GM21786 (cell line): ENCODE measurements around the gene RAB11FIP3.
"Not testable (repeated sequence)": the region's sequence is repeated elsewhere in the genome, so short reads cannot be mapped to it uniquely, and the experiment has no call there.

ENCODE experiments used
- ATAC-seq: cut with Tn5 transposase; IDR thresholded peaks from one replicate; pipeline ENCODE4 v1.9.1; 2021; ENCODE audit not compliant: unreplicated experiment

The RAB11FIP3 gene, protein sequence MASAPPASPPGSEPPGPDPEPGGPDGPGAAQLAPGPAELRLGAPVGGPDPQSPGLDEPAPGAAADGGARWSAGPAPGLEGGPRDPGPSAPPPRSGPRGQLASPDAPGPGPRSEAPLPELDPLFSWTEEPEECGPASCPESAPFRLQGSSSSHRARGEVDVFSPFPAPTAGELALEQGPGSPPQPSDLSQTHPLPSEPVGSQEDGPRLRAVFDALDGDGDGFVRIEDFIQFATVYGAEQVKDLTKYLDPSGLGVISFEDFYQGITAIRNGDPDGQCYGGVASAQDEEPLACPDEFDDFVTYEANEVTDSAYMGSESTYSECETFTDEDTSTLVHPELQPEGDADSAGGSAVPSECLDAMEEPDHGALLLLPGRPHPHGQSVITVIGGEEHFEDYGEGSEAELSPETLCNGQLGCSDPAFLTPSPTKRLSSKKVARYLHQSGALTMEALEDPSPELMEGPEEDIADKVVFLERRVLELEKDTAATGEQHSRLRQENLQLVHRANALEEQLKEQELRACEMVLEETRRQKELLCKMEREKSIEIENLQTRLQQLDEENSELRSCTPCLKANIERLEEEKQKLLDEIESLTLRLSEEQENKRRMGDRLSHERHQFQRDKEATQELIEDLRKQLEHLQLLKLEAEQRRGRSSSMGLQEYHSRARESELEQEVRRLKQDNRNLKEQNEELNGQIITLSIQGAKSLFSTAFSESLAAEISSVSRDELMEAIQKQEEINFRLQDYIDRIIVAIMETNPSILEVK

GRCh38 chr16:425082-425718 is at the start of gene RAB11FIP3:
RAB11FIP3 (plus strand) TSS chr16:425649; CDS start chr16:426007, 358 bp downstream.
- peak; percentile 92 for ATAC-seq

DNA sequence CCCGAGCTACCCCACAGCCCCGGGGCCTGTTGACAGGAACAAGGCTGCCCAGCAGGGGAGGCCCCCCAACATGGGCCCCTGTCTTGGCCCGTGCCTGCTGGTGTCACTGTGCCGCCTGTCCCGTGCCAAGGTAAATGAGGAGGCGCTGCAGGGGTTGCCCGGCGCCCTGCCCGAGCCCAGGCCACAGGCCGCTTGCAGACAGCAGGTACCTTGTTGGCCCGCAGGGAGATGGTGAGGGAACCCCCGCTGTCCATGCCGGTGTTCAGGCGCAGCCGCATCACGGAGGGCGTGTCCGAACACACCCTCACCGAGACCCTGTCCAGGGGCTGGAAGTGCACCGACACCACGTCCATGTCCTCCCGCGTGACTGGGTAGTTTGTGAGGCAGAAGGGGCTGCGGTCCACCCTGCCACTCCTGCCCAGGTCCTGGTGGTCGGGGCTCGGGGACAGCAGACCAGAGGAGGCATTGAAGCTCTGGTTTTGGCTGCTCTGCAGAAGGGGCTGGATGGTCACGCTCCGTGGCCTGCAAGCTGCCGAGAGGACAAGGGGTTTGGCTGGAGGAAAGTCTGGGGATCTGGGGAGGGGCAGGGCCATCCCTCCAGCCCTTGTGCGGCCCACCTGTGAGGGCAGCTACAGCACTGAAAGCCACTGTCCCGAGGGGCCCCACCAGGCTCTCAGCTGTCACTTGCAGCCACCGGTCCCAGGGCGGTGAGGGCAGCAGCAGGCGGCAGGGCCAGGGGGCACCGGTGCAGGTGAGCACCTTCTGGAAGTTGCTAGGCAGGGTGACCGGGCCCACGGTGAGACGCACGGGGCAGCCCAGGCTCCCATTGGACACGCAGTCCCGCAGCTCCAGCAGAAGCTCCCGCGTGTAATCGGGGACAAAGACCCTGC is 49.3 kb upstream of the RAB11FIP3 start:
- ATAC-seq, result no peak

- ATAC-seq, result no peak
Measured at GRCh38 chr16:376817-377418, 48.5 kb upstream of the RAB11FIP3 start.

GRCh38 chr16:377419-377951 is 48.0 kb upstream of the RAB11FIP3 start:
- no peak for ATAC-seq

DNA sequence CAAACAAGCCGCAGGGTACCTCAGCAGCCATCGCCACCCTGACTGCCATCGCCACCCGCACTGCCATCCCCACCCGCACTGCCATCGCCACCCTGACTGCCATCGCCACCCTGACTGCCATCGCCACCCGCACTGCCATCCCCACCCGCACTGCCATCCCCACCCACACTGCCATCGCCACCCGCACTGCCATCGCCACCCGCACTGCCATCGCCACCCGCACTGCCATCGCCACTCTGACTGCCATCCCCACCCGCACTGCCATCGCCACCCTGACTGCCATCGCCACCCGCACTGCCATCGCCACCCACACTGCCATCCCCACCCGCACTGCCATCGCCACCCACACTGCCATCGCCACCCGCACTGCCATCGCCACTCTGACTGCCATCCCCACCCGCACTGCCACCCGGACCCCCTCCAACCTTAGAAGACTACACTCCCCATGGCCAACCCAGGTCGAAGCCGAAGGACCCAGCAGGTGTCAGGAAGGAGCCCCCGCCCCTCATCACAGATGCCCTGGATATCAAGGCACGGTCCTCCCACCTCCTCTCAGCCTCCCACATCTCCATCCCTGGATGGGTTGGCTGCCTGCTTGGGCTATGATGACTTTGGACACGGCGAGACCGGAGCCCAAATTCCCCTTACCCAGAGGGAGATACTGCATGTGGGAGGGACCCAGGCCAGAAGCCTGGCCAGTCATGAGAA is 47.2 kb upstream of the RAB11FIP3 start:
- ATAC-seq, result not testable (repeated sequence)

- ATAC-seq, result no peak
Measured at GRCh38 chr16:378821-379182, 46.6 kb upstream of the RAB11FIP3 start.

GRCh38 chr16:379183-379960 is 46.1 kb upstream of the RAB11FIP3 start:
- no peak for ATAC-seq

DNA sequence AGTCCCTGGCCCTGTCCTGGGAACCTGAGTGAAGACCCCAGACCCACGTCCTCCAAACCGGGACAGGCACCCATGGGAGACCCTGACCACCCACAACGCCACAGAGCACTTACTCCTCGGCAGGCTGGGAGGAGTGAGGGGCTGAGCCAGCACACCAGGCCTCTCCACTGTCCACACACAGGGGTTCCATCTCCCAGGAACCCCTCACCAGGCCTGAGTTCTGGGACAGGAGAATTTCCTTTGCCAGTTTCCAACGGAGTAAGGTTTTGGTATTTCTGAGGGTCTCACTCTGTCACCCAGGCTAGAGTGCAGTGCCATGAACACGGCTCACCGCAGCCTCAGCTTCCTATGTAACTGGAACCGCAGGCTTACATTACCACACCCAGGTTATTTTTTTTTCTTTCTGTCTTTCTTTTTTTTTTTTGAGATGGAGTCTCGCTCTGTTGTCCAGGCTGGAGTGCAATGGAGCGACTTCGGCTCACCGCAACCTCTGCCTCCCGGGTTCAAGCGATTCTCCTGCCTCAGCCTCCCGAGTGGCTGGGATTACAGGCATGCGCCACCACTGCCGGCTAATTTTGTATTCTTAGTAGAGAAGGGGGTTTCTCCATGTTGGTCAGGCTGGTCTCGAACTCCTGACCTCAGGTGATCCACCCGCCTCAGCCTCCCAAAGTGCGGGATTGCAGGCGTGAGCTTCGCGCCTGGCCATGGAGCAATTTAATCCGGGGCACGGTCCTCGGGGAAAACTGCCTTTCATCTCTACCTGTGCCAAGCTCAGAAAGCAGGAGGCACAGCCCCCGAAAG is 45.3 kb upstream of the RAB11FIP3 start:
- no peak for ATAC-seq

DNA sequence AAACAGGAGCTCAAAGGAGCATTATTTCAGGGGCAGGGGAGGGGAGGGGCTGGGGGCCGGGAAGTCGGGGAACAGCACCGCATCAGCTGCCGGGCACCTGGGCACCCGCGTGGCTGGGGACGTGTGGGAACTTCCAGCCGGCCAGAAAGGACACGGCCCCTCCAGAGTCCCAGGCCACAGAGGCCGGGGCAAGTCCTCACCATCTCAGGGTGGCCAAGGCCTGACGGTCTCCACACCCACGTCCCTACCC is 44.8 kb upstream of the RAB11FIP3 start:
- no peak for ATAC-seq

DNA sequence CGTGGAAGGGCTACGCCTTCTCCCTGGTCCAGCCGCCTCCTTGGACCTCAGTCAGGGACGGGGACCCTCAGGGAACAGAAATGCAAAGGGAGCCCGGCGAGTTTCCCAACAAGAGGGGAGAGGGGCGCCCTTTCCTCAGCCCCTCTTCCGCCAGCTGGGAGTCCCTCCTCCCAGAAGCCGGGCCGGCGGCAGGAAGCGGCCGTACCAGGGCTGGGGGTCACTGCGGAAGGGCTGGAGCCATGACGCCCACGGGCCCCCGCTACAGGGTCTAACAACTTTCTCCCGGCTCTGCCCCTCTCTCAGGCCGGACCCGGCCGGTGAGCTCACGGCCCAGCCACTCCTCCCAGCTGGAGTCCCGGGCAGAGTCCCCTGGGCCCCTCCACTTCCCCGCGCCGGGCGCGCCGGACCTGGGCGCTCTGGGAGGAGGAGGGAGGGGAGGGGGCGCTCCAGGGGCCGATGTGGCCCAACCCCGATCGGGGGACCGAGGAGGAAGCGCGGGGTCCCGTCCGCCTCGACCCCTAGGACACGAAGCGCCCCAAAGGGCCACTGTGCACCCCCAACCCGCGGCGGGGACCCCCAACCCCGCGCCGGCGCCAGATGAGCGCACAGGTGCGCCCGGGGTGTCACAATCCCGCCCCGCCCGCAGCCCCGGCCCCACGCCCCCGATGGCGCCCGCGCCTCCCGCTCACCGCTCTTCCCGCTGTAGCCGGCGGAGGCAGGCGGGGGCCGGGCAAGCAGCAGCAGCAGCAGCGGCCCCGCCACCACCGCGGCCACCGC is 44.2 kb upstream of the RAB11FIP3 start:
- ATAC-seq, result peak; percentile 31

DNA sequence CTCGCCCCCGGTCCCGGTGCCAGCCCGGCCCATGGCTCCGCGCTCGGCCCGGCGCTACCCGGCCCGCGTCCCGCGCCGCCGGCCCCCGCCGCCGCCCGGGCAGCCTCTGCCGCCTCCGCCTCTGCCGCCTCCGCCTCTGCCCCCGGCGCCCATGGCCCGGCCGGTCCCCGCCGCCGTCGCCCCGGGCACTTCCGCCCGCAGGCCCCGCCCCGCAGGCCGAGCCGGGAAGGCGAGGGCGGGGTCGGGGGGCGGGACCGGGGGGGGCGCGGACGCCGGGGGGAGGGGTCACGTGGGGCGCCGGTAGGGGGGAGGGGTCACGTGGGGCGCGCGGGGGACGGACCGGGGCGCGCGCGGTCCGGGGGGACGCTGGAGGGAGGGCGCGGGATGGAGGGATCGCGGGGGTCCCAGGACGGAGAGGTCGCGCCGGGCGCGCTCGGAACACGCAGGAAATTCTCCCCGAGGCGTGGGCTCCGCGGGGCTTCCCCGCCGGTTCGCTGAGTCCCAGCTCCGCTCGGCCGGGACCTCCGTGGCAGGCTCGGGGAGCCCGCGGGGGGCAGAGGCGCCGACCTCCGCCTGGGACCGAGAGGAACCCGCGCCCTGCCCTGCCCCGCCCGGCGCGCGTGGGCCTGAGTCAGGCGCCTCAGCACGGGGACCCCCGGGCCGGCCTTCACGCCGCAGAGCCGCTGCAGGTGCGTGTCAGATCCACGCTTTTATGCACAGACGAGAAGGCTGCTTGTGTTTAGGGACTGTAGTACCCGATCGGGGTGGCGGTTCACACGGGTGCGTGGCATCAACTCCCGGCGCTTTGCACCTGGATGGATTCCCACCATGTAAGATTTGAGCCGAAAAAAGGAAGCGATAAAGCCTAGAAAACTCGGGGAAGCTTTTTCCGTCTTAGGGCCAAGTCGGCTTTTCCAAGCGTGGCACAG is 43.4 kb upstream of the RAB11FIP3 start, which contains the start of gene PGAP6:
Gene PGAP6 (minus strand): TSS at position 190 of the 929 bp plus-strand sequence. CDS start 157 bp downstream, at position 33.
- ATAC-seq, result peak; percentile 44

DNA sequence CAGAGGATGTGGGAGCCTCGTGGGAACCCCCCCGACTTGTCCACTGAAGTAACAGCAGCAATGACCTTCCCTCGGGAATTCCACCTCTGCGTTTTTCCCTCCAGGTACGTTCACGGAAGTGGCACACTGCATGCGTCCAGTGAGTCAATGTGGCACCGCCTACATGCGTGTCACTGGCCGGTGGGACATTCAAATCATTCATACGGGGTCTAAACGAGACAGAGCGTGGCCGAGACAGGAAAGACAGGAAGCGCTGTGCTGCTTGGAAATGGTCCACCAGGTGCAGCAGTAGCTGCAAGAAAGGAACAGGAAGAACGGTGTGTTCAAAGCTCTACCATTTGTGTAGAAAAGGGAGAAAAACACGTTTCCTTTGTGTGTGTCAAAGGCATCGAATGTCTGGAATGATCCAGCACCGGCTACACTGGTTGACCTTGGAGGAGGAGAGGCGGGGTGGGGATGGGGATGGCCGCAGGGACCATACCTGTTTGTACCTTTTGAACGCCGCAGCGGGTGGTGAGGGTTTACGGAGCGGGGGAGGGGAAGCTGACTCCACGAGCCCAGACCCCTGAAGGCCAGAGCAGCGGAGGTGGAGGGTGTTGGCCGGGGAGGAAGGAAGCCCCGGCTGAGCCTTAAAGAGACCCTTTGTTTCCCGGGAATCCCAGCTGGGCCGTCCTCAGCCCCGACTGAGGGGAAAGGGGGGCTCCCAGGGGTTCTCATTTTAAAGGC is 42.0 kb upstream of the RAB11FIP3 start:
- ATAC-seq, result no peak

DNA sequence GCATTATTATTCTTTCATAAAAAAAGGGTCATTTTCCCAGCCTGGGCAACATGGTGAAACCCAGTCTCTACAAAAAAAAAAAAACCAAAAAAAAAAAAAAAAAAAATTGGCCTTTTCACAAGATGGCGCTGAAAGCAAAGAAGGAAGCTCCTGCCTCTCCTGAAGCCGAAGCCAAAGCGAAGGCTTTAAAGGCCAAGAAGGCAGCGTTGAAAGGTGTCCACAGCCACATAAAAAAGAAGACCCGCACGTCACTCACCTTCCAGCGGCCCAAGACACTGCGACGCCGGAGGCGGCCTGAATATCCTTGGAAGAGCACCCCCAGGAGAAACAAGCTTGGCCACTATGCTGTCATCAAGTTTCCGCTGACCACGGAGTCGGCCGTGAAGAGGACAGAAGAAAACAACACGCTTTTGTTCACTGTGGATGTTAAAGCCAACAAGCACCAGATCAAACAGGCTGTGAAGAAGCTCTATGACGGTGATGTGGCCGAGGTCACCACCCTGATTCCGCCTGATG is 38.8 kb upstream of the RAB11FIP3 start:
- no peak for ATAC-seq

DNA sequence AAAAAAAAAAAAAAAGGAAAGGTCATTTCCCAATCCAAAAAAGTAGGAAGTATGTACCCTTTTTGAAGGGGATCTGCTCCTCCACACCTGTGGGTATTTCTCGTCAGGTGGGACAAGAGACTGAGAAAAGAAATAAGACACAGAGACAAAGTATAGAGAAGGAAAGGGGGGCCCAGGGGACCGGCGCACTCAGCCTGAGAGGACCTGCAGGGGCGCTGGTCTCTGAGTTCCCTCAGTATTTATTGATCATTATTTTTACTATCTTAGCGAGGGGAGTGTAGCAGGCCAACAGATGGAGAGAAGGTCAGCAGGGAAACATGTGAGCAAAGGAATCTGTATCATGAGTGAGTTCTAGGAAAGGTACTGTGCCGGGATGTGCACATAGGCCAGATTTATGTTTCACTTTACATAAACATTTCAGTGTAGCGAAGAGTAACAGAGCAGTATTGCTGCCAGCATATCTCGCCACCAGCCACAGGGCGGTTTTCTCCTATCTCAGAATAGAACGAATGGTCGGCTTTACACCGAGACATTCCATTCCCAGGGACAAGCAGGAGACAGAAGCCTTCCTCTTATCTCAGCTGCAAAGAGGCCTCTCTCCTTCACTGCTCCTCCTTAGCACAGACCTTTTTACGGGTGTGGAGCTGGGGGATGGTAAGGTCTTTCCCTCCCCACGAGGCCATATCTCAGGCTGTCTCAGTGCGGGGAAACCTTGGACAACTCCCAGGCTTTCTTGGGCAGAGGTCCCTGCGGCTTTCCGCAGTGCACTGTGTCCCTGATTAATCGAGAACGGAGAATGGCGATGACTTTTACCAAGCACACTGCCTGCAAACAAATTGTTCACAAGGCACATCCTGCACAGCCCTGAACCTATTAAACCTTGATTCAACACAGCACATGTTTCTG is 37.4 kb upstream of the RAB11FIP3 start:
- ATAC-seq, result not testable (repeated sequence)
